SU-DHL-6 (cell line): ENCODE measurements around the gene APPBP2.

Experiments
- H2AFZ ChIP-seq: fragments of 200-600 bp; sonication (generic); 2 replicates; pipeline ENCODE4 v1.6.1; 2014; ENCODE audit warnings: low read depth, mild to moderate bottlenecking, moderate library complexity, mixed read lengths, antibody characterized with exemption, low read length; ENCODE audit not compliant: severe bottlenecking
- H3F3A ChIP-seq: fragments of 200-600 bp; shearing (Covaris generic); 2 replicates; pipeline ENCODE4 v1.6.0; 2016; ENCODE audit warnings: antibody characterized with exemption, mild to moderate bottlenecking; ENCODE audit not compliant: insufficient read depth
- H3K27ac ChIP-seq: fragments of 200-600 bp; sonication (generic); 2 replicates; pipeline ENCODE4 v1.5.1; 2016; ENCODE audit warnings: low read depth, mild to moderate bottlenecking, low read length, moderate library complexity, mixed read lengths
- H3K27me3 ChIP-seq: fragments of 200-600 bp; sonication (generic), shearing (Covaris generic); 2 replicates; pipeline ENCODE4 v1.6.0; 2014; ENCODE audit warnings: mild to moderate bottlenecking, low read length
- H3K36me3 ChIP-seq: fragments of 200-600 bp; sonication (generic); 2 replicates; pipeline ENCODE4 v1.6.1; 2014; ENCODE audit warnings: mild to moderate bottlenecking, low read length, mixed read lengths
- H3K4me2 ChIP-seq: fragments of 300-600, 200-600 bp; shearing (Covaris generic), sonication (generic); 2 replicates; pipeline ENCODE4 v1.6.0; 2014; ENCODE audit warnings: low read length, low read depth, mild to moderate bottlenecking; ENCODE audit not compliant: poor library complexity, severe bottlenecking
- H3K4me3 ChIP-seq: fragments of 200-600 bp; sonication (generic); 2 replicates; pipeline ENCODE4 v1.5.1; 2014; ENCODE audit warnings: antibody characterized with exemption, low read length, mild to moderate bottlenecking, mixed read lengths; ENCODE audit not compliant: insufficient read depth, poor library complexity, severe bottlenecking
- H3K79me2 ChIP-seq: fragments of 200-600 bp; sonication (generic); 2 replicates; pipeline ENCODE4 v1.6.1; 2014; ENCODE audit warnings: mild to moderate bottlenecking, low read length, moderate library complexity; ENCODE audit not compliant: insufficient read depth
- H3K9ac ChIP-seq: fragments of 200-600 bp; sonication (generic); 2 replicates; pipeline ENCODE4 v1.7.0; 2014; ENCODE audit warnings: mild to moderate bottlenecking, low read length
- H3K9me2 ChIP-seq: fragments of 200-600 bp; sonication (generic); replicated peaks from 2 replicates; pipeline ENCODE4 v1.6.1; 2014; ENCODE audit warnings: low read length; ENCODE audit not compliant: insufficient read depth
- H3K9me3 ChIP-seq: fragments of 200-600 bp; sonication (generic); 2 replicates; pipeline ENCODE4 v1.6.1; 2014; ENCODE audit warnings: low read length, mixed read lengths; ENCODE audit not compliant: insufficient read depth
- H4K20me1 ChIP-seq: fragments of 200-600 bp; sonication (generic); 2 replicates; pipeline ENCODE4 v1.6.1; 2014; ENCODE audit warnings: low read depth, mild to moderate bottlenecking, antibody characterized with exemption, low read length, moderate library complexity, mixed read lengths
- CTCF ChIP-seq: fragments of 200-600 bp; sonication (generic); IDR thresholded peaks from one replicate; pipeline ENCODE4 v1.5.1; 2017; ENCODE audit warnings: antibody characterized with exemption, mild to moderate bottlenecking, low read length, moderate library complexity; ENCODE audit not compliant: insufficient read depth, poor library complexity, severe bottlenecking
- EZH2phosphoT487 ChIP-seq: fragments of 200-600 bp; sonication (generic), shearing (Covaris generic); conservative IDR thresholded peaks from 2 replicates; pipeline ENCODE4 v1.6.1; 2018; ENCODE audit warnings: mild to moderate bottlenecking, antibody characterized with exemption, low read length, moderate library complexity, mixed read lengths

APPBP2 gene

GRCh38 chr17:60464343-60464742 lies 61.7 kb downstream of the APPBP2 start:
- H3F3A ChIP-seq, result no peaks in the 10 kb centered on the region; the same call in none of the 2 replicates

GRCh38 chr17:60463157-60463835 lies 62.7 kb downstream of the APPBP2 start:
- no peak overlapping the region for H3K9ac ChIP-seq
- H3K4me2 ChIP-seq, result no peak overlapping the region
- H3K9me2 ChIP-seq, result no peaks in the 10 kb centered on the region
- H3K4me3 ChIP-seq, result no peak overlapping the region
- H3F3A ChIP-seq, result no peaks in the 10 kb centered on the region; the same call in none of the 2 replicates
- peaks cover 16% of the 10 kb centered on the region; the same call in 1 of the 2 replicates for H3K36me3 ChIP-seq
- no peak overlapping the region for H3K27ac ChIP-seq
- no peaks in the 10 kb centered on the region for H4K20me1 ChIP-seq
- H3K9me3 ChIP-seq, result no peaks in the 10 kb centered on the region
- H3K79me2 ChIP-seq, result no peaks in the 10 kb centered on the region
- no peaks in the 10 kb centered on the region for H3K27me3 ChIP-seq
- H2AFZ ChIP-seq, result no peak overlapping the region
- TF ChIP-seq CTCF (no peak), EZH2phosphoT487 (no peak)

More at GRCh38 chr17:60464343-60464742, 61.7 kb downstream of the APPBP2 start:
- Histone ChIP-seq H4K20me1 (no peaks in the 10 kb centered on the region), H3K4me3 (no peak overlapping the region), H3K9me2 (no peaks in the 10 kb centered on the region), H3K27me3 (no peaks in the 10 kb centered on the region), H3K36me3 (peaks cover 14% of the 10 kb centered on the region; the same call in 1 of the 2 replicates), H3K27ac (no peak overlapping the region), H3K9me3 (no peaks in the 10 kb centered on the region), H3K79me2 (no peaks in the 10 kb centered on the region), H2AFZ (no peak overlapping the region), H3K4me2 (no peak overlapping the region), H3K9ac (no peak overlapping the region)
- TF ChIP-seq EZH2phosphoT487 (no peak), CTCF (no peak)

GRCh38 chr17:60461584-60461983 lies 64.5 kb downstream of the APPBP2 start:
- Histone ChIP-seq H3K27me3 (no peaks in the 10 kb centered on the region), H4K20me1 (no peaks in the 10 kb centered on the region), H3F3A (no peaks in the 10 kb centered on the region; the same call in none of the 2 replicates), H3K9me2 (no peaks in the 10 kb centered on the region), H3K27ac (no peak overlapping the region), H2AFZ (no peak overlapping the region), H3K79me2 (no peaks in the 10 kb centered on the region), H3K9ac (no peak overlapping the region), H3K36me3 (peaks cover 16% of the 10 kb centered on the region; the same call in 1 of the 2 replicates), H3K4me3 (no peak overlapping the region), H3K4me2 (no peak overlapping the region), H3K9me3 (no peaks in the 10 kb centered on the region)
- no peak for TF ChIP-seq CTCF
- no peak for TF ChIP-seq EZH2phosphoT487
